NB4 (cell line): ENCODE results near the gene ZSWIM6.

Source experiments
- DNase-seq: peaks from one replicate; pipeline ENCODE4 v3.0.0; 2010; ENCODE audit warnings: low read depth
- H3K4me3 ChIP-seq: one replicate; pipeline ENCODE4 v1.5.1; 2011; ENCODE audit warnings: mild to moderate bottlenecking, low read depth, low read length, moderate library complexity
- MYC ChIP-seq: IDR thresholded peaks from 2 replicates; pipeline ENCODE4 v1.6.1; 2011; ENCODE audit warnings: low read depth, low read length
- POLR2A ChIP-seq: IDR thresholded peaks from 2 replicates; pipeline ENCODE4 v1.6.1; 2011; ENCODE audit warnings: mild to moderate bottlenecking; ENCODE audit not compliant: insufficient read length; ENCODE audit errors: extremely low read depth
- TF ChIP-seq, protein P1 (sequence below): IDR thresholded peaks from one replicate; pipeline ENCODE4 v1.5.1; 2012; ENCODE audit warnings: low read depth, low read length
- TF ChIP-seq, protein P2 (sequence below): IDR thresholded peaks from 2 replicates; pipeline ENCODE4 v1.6.1; 2011; ENCODE audit warnings: low read depth, low read length

The ZSWIM6 gene

DNA sequence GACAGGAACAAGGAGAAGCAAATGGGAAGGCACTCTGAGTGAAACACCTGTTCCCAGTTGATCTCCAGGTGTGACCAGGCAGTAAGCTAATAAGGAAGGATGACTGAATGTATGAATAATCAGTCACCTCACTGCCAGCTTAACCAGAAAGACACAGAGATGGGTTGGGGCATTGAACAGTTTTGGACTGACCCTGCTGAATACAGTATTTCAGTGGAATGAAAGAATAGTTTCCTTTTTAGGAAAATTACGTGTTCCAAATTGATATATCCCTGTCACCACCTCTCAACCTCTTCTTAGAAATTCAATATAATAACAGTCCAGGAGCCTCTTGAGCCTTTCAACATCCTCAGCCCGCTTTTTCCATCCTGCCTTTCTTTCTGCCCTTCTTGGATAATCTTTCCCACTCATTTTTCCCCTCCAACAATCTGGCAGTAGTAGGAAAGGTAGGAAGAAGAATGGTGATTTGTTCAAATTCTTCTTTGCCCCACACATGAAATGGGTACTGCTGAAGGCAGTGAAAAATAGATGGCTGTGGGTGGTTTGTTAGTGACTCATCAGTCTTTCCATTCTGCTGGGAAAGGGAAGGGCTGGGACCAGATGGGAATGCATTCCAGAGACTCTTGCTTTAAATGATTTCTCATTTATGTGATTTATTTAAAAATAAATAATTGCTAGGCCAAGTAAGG is 117.9 kb downstream of the ZSWIM6 start:
- no peak for DNase-seq
- H3K4me3 ChIP-seq, result no peak overlapping the region
- TF ChIP-seq, protein P1, sequence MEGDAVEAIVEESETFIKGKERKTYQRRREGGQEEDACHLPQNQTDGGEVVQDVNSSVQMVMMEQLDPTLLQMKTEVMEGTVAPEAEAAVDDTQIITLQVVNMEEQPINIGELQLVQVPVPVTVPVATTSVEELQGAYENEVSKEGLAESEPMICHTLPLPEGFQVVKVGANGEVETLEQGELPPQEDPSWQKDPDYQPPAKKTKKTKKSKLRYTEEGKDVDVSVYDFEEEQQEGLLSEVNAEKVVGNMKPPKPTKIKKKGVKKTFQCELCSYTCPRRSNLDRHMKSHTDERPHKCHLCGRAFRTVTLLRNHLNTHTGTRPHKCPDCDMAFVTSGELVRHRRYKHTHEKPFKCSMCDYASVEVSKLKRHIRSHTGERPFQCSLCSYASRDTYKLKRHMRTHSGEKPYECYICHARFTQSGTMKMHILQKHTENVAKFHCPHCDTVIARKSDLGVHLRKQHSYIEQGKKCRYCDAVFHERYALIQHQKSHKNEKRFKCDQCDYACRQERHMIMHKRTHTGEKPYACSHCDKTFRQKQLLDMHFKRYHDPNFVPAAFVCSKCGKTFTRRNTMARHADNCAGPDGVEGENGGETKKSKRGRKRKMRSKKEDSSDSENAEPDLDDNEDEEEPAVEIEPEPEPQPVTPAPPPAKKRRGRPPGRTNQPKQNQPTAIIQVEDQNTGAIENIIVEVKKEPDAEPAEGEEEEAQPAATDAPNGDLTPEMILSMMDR, result no peak
- TF ChIP-seq POLR2A (no peak), MYC (no peak)
- TF ChIP-seq, protein P2, sequence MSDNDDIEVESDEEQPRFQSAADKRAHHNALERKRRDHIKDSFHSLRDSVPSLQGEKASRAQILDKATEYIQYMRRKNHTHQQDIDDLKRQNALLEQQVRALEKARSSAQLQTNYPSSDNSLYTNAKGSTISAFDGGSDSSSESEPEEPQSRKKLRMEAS, result no peak

DNA sequence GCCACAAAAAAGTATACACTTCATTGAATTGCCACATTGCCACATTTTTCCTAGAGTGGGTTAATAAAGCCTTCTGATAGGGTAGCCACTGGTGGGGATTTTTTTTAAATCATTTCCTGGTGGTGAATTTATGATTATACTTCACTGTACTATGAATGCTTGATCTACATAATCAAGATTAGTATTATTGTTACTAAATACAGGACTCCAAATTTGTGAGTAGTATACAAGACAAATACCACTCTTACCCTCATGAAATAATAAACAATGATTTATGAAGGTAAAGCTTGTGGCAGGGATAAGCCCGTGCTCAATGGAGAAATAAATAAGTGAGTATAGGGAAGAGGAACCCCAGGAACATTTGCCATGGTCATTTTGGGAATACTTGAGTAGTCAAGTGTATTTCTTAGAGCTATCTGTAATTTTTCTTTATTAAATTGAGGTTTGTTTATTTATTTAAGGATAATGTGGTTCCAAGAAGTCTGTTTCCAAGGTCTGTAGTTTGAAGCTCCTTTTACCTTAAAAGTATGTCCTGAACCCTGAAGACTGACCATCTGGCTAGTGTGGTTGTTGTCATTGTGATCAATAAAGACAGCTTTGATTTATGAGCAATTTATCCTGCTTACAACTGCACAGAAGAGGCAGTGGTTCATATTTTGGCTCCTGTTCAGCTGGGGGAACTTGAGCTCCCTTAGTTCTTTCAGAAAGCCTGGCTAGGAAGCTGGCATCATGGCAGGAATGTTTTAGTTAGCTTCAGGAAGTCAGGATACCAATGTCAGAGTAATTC is 118.6 kb downstream of the ZSWIM6 start:
- no peak overlapping the region for H3K4me3 ChIP-seq
- no peak for TF ChIP-seq MYC
- TF ChIP-seq, protein P1, result no peak
- TF ChIP-seq, protein P2, result no peak
- TF ChIP-seq POLR2A, result no peak
- DNase-seq, result no peak

- no peak for DNase-seq
- no peak overlapping the region for H3K4me3 ChIP-seq
- no peak for TF ChIP-seq MYC
- TF ChIP-seq, protein P2, result no peak
- TF ChIP-seq, protein P1, result no peak
- TF ChIP-seq POLR2A, result no peak
Measured at GRCh38 chr5:61455179-61456006, 123.3 kb downstream of the ZSWIM6 start.

DNA sequence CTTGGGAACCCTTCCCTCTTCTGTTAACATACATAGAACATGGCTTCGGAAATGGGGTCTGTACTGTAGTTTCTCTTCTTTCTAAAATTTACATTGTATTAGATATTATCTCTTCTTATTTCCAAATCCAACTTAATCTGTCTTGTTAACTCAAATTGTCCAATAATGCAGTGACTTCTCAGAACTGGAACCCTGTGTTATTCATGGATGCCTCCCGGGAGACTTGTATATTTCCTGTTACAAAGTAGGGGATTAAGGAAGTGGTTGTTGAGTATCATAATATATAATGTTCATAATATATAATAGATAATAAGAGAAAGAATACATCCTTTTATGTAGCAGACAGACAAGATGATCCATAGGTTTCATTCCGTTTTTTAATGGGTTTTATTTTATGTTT is 128.4 kb downstream of the ZSWIM6 start:
- TF ChIP-seq POLR2A (no peak), MYC (no peak)
- TF ChIP-seq, protein P1, result no peak
- TF ChIP-seq, protein P2, result no peak
- H3K4me3 ChIP-seq, result no peak overlapping the region
- DNase-seq, result peak; percentile 4

DNA sequence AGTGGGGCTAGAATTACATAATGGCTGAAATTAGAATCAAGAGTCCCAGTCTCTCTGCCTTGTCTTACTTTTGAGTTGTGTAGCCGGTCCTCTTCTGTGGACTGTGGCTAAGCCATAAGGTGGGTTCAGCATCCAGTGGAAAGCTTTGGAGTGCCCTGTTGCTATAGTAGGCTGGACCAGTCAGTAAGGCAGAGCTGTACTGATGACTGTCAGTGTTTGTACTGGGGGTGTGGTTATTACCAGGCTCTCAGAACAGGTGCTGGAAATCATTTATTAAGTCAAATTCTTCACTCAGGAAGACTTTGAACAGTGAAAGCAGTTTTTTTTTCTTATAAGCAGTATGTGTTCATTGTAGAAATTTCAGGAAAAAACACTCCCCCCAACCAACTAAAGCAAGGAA is 129.4 kb downstream of the ZSWIM6 start:
- H3K4me3 ChIP-seq, result no peak overlapping the region
- no peak for DNase-seq
- TF ChIP-seq, protein P1, result no peak
- no peak for TF ChIP-seq MYC
- TF ChIP-seq, protein P2, result no peak
- no peak for TF ChIP-seq POLR2A
